ACHN (cell line): ENCODE results near the gene MYDGF.
"Not testable (repeated sequence)": the region's sequence is repeated elsewhere in the genome, so short reads cannot be mapped to it uniquely, and the experiment has no call there.

Experiments
- DNase-seq: peaks from one replicate; pipeline ENCODE4 v3.0.0-alpha.2; 2015
- in situ Hi-C: cut with HindIII; loops from 2 replicates; pipeline ENCODE4 v1.10.0; 2017; ENCODE audit warnings: low sequenced_read_pairs, low pct_ligation_motif_present, low pct_unique_long_range_greater_than_20kb

MYDGF gene

GRCh38 chr19:4669723-4670480, at the start of gene MYDGF:
MYDGF (minus strand) TSS chr19:4670342; CDS start chr19:4670334, 8 bp downstream.
- DNase-seq, result peak; percentile 87
- in situ Hi-C loops, result no loop called here

DNA sequence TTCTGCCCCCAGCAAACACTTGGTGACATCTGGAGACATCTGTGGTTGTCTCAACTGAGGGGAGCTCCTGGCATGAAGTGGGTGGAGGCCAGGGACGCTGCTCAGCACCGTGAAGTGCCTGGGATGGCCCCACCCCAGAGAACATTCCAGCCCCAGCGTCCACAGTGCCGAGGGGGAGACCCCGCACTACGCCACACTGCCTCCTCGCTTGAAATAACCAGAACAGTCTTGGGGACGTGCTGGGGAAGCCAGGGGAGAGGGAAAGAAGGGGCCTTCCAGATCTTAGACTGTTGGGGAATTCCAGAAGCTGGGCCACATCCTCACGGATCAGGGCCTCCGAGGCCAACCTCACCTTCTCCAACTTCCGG, 49.3 kb upstream of the MYDGF start:
- in situ Hi-C loops, result no loop called here

GRCh38 chr19:4717966-4718701, 48.0 kb upstream of the MYDGF start:
- in situ Hi-C loops, result no loop called here
- no peak for DNase-seq

More for the DNA sequence above, 49.3 kb upstream of the MYDGF start:
- DNase-seq, result no peak

GRCh38 chr19:4717191-4717965, 47.2 kb upstream of the MYDGF start:
- no peak for DNase-seq
- in situ Hi-C loops, result no loop called here

GRCh38 chr19:4715529-4716221, 45.5 kb upstream of the MYDGF start:
- in situ Hi-C loops, result no loop called here

DNA sequence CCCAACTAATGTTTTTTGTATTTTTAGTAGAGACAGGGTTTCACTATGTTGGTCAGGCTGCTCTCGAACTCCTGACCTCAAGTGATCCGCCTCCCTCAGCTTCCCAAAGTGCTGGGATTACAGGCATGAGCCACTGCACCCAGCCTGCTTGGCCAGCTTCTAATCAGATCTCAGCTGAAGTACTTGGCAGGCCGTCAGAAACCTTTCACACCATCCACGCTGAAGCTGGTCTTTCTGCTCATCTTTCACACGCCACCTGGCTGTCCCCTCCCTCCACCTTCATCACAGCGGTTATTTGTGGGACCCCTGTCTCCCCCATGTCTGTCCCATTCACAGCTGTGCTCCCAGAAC, 45.0 kb upstream of the MYDGF start:
- DNase-seq, result not testable (repeated sequence)

More at GRCh38 chr19:4715529-4716221, 45.5 kb upstream of the MYDGF start:
- DNase-seq, result no peak

DNA sequence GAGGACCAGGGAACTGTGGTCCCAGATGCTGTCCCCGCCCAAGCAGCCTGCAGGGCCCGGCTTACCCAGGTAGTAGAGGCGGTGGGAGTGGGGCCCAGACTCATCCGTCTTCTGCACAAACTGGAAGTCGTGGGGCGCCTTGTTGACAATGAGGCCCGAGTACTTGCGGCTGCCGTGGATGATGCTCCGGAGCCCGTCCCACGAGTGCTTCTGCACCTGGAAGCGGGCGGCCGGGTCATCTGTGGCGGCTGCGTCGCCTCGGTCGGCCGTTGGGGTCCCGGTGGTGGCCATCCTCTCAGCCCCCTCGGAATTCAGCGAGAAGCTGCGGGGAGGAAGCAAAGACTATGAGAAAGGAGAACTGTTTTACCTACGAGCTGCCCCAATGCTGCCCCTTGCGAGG, 43.9 kb upstream of the MYDGF start:
- no peak for DNase-seq
- in situ Hi-C loops, result no loop called here

More for the DNA sequence above, 45.0 kb upstream of the MYDGF start:
- in situ Hi-C loops, result not testable (repeated sequence)

DNA sequence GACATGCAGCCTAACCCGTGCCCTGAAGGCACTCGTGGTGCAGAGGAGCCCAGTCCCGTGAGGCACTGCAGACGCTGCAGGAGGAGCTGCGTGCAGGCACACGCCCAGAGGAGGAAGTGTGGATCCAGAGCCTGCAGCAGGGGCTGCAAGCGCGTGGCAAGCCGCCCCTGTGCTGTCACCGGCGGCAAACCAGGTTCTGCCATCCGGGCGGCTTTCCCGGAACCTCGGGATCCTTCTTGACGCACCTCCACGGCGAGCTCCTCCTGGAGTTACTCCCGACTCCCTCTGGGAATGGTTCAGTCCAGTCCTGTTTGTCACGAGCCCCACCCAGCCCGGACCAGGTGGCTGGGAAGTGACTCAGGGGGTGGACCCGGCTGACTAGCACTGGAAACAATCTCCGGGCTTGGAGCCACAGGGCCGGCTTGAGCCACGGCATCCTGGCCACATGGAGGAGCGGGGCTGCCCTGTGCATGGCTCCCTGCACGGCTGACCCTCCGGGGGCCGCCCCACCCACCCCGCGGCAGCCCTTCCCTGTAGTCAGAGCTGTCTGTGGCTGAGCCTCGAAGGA, 43.3 kb upstream of the MYDGF start:
- in situ Hi-C loops, result no loop called here
- peak; percentile 96 for DNase-seq

GRCh38 chr19:4712771-4713170, 42.6 kb upstream of the MYDGF start:
- DNase-seq, result no peak
- in situ Hi-C loops, result no loop called here

DNA sequence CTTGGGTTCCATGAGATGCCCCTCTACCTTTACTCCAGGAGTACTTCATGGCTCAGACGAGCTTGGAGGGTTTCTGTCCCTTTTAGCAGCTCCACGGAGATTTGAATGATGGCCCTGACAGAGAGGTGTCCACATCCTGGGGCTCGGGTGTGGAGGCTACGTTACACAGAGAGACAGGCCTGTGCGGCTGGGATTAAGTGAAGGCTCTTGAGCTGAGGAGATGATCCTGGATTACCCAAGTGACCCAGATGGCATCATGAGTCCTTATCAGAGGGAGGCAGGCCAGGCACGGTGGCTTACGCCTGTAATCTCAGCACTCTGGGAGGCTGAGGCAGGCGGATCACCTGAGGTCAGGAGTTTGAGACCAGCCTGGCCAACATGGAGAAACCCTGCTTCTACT, 41.1 kb upstream of the MYDGF start:
- in situ Hi-C loops, result no loop called here
- DNase-seq, result no peak

DNA sequence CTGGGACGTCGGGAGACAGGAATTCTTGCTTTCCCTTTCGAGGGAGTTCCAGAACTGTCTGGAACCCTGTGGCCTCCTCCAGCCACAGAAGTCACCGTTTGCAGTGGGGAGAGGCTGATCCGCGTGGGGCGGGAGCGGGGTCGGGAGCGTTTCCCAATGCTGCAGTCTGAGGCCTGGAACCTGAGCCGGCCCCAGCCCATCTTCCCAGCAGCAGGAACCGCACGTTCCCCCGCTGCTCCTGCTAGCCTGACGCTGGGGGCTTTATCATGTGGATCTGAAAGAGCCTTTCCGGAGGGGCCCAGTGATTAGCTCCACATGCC, 40.1 kb upstream of the MYDGF start:
- no peak for DNase-seq
- in situ Hi-C loops, result no loop called here

DNA sequence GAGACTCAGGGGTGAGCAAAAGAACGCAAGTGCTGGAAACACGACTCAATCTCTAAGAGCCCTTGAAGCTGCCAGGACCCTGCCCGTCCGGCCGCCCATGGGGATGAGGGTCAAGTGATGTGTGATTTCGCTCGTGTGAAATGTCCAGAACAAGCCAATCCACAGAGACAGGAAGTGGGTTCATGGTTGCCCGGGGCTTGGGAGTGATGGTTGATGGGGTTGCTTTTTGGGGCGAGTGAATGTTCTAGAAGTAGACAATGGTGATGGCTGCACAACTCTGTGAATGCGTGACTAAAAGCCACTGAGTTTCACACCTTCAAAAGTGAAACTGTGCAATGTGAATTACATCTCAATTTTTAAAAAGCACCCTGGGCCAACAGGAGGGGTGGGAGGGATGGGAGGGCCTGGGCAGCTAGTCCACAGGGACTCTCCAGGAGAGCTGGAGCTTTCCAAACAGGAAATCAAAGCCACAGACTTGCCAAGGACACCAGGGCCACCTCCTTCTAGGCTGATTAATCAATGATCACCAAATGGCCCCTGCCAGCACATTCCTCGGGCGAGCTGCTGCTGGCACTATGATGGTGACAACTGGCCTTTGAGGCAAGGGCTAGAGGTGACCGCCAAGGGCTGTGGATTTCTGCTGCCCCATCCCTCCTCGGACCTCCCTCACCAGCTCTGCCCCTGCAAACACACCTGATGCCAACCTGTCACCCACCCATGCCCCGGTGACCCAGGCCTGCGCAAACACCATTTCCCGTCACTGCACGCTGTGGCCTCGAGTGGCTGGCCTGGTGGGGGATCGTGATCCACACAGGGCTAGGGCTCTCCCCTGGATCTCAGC, 39.5 kb upstream of the MYDGF start:
- in situ Hi-C loops, result no loop called here
- no peak for DNase-seq

- in situ Hi-C loops, result no loop called here
These were observed 38.0 kb upstream of the MYDGF start for GRCh38 chr19:4707956-4708650.

DNA sequence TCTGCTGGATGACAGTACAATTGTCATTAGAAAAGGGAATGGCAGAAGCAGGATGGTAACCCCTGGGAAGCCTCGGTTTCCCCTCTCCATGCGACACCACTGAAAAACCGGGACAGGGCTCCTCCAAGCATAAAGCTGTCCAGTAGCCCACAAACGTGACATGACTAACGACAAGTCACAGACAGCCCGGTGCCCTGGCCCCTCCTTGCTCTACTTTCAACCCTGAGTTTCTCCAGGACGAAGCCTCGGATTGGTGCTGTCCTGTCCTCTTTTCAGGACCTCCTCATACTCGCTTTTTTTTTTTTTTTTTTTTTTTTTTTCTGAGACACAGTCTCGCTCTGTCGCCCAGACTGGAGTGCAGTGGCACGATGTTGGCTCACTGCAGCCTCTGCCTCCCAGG, 37.2 kb upstream of the MYDGF start:
- in situ Hi-C loops, result no loop called here

More at GRCh38 chr19:4707956-4708650, 38.0 kb upstream of the MYDGF start:
- DNase-seq, result no peak

DNA sequence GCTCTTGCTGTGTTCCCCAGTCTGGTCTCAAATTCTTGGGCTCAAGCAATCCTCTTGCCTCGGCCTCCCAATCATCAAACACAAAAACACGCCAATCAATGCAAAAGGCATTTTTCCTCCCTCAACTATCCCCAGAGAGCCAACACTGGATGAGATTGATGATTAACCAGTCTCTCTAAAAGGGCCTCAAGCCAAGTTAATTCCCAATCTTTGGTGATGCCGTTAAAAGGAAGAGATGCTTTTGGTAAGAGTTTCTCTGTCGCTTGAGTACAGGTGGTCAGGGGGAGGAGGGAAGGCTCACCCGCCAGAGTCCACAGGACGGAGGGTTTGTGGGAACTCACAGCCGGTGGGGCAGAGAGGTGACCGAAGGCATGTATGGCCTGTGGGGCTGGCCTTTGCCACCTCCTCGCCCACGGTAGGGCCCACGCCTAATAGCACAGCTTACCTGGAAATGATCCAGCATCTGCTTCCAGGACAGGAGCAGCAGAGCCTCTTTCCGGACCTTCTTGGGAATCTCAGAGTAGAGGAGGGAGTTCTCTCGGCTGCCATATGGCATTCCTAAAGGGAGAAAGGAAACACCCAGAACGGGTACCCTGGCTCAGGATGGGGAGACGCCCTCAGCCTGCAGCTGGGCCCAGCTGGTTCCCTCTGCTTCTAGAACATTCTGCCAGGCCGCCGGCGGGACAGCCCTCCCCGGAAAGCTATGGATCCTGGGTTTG, 35.4 kb upstream of the MYDGF start:
- DNase-seq, result peak; percentile 45
- in situ Hi-C loops, result no loop called here

More for the DNA sequence above, 37.2 kb upstream of the MYDGF start:
- no peak for DNase-seq

GRCh38 chr19:4704317-4704673, 34.2 kb upstream of the MYDGF start:
- in situ Hi-C loops, result no loop called here
- no peak for DNase-seq
